COLO829 (cell line): ENCODE data around the gene CNTN5.
"Not testable (repeated sequence)": the region's sequence is repeated elsewhere in the genome, so short reads cannot be mapped to it uniquely, and the experiment has no call there.

ENCODE experiments used
- DNase-seq: peaks from one replicate; pipeline ENCODE4 v3.0.0; 2012; ENCODE audit warnings: low spot score

Gene CNTN5

GRCh38 chr11:99020352-99021225 is at the start of gene CNTN5:
Gene CNTN5, plus strand, starts transcription at chr11:99020949.
- DNase-seq, result no peak

- no peak for DNase-seq
Measured at GRCh38 chr11:98979205-98979604, 41.5 kb upstream of the CNTN5 start.

DNA sequence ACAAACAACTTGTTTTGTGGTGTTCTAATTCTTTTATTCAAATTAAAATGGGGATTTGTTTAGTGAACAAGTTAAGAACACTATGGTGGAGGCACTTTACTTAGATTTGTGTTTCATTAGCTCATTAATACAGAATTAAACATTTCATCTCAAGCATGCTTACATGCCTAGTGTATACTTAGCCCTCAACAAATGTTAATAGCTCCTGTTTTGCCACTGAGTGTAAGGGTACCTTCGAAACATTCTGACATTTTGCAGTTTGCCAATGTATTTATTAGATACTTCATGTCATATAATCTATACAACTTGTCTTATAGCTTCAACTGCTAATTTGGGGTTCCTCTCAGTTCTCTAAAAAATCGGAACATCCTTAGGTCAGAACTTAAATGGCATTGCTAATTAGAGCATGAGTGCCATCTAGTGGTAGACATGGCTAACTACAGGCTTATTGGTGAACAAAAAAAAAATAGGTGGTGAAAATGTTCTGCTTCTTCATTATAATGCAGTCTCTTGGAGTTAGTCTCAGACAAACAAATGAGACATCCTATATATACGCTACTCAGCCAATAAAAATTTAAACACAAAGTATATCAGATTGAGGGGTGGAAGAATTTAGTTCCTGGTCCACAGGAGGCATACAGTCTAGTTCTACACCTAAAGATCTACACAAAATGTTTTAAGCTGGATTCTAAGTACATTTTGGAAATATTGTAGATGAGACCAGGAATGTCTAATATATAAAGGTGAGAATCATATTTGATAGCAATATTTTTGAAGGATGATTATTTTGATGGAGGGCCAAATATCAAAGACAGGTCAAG is 4.9 kb upstream of the CNTN5 start:
- peak; percentile 24 for DNase-seq

GRCh38 chr11:99019696-99020095 is 1.1 kb upstream of the CNTN5 start:
- DNase-seq, result no peak

GRCh38 chr11:99037057-99037456 is 16.3 kb downstream of the CNTN5 start:
- no peak for DNase-seq

DNA sequence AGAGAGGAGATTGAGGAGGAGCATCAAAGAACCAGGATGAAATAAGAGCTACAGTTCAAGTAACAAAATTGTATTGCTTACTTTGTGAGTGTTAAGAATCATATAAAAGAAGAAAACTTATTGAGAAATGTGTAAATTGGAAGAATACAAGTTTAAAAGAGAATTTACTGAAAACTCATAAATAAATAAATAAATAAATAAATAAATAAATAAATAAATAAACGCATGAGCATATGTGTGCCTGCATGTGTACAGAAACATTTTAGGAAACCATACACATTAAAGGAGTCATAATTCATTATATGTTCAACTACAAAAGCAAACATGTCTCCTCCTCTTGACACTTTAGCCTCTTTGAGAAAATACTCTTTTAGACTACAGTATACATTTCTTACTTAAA is 42.6 kb downstream of the CNTN5 start:
- no peak for DNase-seq

- no peak for DNase-seq
Measured at GRCh38 chr11:99065121-99065520, 44.4 kb downstream of the CNTN5 start.

DNA sequence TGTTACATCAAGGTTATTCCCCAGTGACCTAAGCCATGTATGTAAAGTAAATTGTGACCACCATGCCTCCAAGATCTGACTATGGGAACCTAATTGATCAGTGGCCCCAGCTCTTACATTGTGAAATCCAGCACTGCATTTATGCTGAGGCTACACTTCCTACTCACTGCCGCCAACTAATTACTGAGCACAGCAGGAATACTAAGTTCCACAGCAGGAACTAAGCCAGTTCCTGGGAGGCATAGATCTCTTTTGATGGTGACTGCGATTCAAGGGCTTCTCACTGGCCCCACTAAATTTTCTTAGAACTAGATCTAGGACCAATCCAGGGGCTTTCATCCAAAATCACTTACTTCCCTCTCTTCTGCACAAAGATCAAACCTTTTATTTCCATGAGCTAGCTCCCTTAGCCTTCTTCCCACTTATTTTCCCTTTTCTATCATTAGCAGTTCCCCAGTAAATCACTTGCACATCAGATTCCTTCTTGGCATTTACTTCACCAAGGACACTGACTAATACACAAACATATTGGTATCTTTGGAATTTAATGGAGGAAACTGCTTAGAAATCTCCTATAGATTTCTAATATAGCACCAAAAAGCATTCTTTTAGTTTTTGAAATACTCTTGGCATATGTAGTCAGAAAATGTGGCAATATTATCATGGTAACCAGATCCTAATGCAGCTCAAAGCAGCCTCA is 46.0 kb downstream of the CNTN5 start:
- no peak for DNase-seq

GRCh38 chr11:99068832-99069231 is 48.1 kb downstream of the CNTN5 start:
- DNase-seq, result no peak

- DNase-seq, result no peak
Measured at GRCh38 chr11:99069856-99070444, 49.2 kb downstream of the CNTN5 start.

GRCh38 chr11:99079576-99079975 is 58.8 kb downstream of the CNTN5 start:
- DNase-seq, result no peak

- no peak for DNase-seq
Measured at GRCh38 chr11:99080154-99080553, 59.4 kb downstream of the CNTN5 start.

- DNase-seq, result no peak
Measured at GRCh38 chr11:99098258-99098657, 77.5 kb downstream of the CNTN5 start.

DNA sequence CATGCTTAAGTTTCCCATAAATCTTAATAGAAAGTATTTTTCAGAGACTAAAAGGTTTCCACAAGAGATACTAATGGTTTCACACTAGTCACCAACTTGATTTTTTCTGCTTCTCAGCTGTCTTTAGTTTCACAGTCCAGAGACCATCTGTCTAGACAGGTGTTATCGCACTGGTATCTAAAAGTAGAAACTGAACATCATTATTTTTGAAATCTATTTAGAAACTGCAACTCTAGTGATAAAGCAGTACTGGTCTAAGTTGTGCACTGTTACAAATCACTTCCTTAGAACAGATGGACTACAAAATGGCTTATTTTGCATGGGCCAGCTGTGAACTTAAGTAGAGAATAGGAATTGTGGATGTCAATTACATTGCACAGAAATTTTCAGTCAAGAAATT is 78.0 kb downstream of the CNTN5 start:
- no peak for DNase-seq

DNA sequence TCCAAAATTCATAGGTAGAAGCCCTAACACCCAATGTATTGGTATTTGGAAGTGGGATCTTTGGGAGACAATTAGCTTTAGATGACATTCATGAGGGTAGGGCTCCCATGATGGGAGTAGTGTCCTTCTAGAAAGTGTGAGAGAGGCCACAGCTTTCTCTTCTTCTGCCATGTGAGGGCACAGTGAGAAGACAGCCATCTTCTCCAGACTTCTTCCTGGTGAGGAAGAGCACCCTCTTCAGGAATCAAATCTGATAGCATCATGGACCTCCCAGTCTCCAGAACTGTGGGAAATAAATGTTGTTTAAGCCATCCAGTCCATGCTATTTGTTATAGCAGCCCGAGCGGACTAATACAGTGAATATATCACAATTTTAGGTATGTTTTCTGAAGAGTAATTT is 96.9 kb downstream of the CNTN5 start:
- DNase-seq, result no peak

GRCh38 chr11:99133862-99134261 is 113.1 kb downstream of the CNTN5 start:
- DNase-seq, result not testable (repeated sequence)

DNA sequence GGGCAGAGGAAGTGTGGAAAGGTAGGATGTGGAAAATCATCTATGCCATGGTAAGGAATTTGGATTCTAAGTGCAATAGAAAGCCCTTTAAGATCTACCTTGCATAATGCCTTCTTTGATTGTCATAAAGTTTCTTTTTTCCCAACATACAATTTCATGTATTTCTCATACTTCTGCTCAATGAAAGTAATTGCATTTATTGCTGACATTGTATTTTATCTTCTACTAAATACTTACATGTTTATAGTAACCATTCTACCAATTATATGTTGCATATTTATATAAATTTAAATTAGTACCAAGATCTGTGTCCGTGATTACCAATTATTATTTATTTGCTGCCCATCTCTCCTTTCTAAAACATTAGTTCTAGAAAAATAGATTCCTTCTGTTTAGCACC is 114.8 kb downstream of the CNTN5 start:
- DNase-seq, result no peak

- DNase-seq, result no peak
Measured at GRCh38 chr11:99142237-99142636, 121.5 kb downstream of the CNTN5 start.

- no peak for DNase-seq
Measured at GRCh38 chr11:99148352-99148751, 127.6 kb downstream of the CNTN5 start.

- no peak for DNase-seq
Measured at GRCh38 chr11:99154277-99154676, 133.5 kb downstream of the CNTN5 start.

DNA sequence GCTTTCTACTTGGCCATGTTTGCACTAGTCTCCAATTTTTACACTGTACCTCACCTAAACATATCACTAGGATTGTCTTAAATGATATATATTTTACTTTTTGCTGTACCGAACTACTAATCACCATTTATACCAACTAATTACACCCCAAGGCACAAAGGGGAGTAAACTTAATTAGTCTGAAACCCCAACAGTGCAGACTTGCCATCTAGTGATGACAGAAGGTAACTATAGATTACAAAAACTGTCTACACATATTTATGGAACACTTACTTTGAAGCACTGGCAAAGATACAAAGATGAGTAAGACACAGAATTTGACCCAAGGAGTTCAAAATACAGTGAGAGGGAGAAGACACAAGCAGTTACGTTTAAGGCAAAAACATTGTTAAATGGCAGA is 139.7 kb downstream of the CNTN5 start:
- no peak for DNase-seq

DNA sequence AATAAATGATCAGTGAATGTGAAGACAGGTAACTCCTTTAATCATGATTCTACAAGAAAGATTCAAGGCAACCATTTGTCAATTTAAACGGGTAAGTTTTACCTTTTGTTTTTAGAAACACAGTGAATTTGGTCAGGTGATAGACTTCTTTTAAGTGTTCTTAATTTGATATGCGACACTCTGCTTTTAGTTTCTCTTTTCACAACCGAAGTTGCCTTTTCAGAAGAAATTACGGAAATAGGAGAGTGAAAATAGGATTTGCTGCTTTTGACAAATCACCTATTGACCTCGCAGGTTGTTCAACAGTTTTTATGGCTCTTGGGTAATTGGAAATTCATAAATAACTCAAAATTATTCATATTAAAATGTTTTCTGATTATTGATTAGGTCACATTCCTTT is 142.1 kb downstream of the CNTN5 start:
- no peak for DNase-seq
